ENCODE data around the gene WDR83.
A peak's percentile ranks its signal among the peaks of the same experiment; 100 is the strongest.
"Not testable (repeated sequence)": the region's sequence is repeated elsewhere in the genome, so short reads cannot be mapped to it uniquely, and the experiment has no call there.

The WDR83 gene

DNA sequence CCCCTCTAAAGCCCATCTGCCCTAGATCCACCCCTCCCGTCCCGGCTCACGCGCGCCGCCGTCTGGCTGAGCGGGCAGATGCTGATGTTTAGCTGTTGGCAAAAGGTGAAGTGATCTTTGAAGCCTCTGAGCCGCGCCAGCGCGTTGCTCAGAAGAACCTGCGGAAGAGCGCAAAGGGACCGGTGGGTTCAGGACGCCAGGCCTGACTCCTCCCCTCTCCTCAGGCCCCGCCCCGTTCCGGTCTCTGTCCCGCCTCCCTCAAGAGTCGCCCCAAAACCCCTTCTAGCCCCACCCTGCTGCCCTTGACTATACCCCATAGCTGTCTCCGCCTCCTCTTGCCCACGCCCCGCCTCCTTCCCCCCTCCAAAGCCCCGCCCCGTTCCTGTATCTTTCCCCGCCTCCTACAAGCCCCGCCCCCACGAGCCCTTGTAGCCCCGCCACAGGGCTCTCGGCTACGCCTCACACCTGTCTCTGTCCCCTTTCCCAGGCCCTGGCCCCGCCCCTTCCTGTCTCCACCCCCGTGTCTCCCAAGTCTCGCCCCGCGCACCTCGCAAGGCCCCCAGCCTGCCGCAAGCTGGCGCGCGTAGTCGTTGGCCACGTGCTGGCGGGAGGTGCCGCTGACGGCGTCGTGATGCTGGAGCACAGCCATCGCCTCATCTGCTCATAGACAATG, 9.6 kb upstream of the WDR83 start:
- no peak for DNase-seq

DNA sequence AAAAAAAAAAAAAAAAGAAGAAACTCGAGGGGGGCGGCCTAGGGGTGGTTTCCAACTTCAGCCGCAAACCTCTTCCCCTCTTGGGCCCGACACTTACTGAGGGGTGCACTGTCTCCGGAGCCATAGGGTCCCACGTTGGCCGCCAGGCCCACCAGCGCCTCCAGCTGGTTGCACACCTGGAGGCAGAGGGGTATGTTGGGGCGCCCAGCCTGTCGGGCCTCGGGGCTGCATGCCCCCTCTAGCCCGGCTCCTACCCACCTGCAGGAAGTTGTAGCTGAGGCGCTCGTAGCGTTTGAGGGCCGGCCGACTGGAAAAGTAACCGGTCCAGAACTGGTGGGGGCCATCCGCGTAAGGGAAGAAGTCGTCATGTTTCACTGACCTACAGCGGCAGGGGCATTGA, 8.6 kb upstream of the WDR83 start:
- no peak for DNase-seq

DNA sequence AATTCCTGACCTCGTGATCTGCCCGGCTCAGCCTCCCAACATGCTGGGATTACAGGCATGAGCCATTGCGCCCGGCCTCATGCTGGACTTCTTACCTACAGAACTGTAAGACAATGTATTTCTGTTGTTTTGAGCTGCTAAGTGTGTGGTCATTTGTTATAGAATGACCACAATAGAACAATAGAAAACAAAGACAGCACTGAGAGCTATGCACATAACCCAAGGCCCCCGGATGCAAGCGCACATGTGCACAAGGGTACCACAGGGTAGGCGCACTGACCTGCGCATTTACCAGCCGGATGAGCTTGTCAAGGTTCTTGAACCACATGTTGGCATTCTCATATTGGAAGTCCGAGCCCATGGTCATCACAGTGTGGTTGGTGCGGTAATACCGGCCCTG, 5.6 kb upstream of the WDR83 start:
- DNase-seq = no peak

DNA sequence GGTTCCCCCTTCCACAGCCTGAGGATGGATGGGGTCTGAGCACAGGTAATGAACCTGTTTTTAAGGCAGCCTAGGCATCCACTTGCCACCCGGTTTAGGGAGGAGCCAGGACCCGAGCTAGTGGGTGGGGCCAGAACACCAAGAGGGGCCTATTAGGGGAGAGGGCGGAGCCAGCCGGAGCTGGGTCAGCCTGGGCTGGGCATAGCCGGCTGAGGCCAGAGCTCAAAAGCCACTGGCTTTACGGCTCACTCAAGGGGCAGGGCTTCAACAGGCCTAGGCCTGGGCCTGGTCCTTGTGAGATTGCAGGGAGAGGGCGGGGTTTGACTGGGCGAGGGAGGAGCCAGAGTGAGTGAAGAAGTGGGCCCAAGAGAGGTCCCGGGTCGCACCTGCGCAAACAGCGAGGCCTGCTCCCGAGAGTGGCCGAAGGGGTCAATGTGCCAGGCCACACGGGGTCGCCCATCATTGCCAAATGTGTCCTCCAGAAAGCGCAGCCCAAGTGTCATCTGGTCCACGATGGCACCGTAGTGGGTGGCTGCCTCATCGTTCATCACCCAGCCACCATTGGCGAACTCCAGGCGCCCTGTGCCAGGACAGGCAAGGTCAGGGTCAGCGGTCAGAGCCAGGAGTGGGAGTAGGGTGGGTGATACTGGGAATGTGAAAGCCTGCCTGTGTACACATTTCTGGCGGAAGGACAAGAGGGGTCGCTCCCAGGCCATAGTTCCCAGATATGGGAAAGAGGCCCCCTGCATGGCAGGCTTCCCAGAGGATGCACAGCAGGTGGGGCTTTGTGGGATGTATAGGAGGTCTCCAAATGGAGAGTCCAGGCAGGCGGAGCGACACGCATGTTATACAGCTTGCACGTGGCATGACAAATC, 2.0 kb upstream of the WDR83 start:
- no peak for DNase-seq

DNA sequence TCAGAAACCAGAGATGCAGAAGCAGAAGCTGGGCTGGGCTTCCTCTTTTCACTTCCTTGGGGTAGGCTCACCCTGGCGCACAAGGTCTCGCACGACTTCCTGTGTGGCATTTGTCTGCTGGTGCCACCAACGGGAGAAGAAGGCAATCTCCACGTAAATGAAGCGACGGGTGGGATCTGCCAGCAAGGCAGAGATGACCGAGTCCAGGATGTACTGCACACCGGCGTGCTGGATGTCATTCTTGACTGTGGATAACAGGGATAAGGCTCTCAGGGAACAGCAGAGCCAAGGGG, 1.4 kb upstream of the WDR83 start:
- no peak for DNase-seq

DNA sequence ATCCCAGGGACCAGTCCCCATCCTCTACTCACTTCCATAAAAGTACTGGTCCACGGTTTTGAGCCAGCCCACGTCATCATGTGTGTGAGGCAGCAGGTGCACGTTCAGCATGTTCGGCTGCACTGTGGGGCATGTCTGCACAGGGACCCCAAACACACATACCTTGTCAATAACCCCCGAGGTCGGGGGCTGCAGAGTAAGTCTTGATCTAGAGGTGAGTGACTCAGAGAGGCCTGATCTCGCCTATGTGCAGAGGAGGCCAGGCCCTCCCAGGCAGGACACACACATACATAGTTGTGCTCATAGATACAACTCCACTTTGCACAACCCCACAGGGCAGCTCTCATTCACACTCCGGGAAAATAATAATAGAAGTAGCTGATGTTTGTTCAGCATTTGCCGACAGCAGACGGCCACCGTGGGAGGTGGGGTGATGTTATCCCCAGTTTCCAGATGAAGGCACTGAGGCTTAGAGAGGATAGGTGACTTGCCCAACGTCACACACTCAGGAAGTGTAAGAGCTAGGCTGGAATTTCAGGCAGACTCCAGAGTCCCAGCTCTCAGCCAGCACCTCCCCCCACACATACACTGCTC, 839 bp upstream of the WDR83 start:
- no peak for DNase-seq

DNA sequence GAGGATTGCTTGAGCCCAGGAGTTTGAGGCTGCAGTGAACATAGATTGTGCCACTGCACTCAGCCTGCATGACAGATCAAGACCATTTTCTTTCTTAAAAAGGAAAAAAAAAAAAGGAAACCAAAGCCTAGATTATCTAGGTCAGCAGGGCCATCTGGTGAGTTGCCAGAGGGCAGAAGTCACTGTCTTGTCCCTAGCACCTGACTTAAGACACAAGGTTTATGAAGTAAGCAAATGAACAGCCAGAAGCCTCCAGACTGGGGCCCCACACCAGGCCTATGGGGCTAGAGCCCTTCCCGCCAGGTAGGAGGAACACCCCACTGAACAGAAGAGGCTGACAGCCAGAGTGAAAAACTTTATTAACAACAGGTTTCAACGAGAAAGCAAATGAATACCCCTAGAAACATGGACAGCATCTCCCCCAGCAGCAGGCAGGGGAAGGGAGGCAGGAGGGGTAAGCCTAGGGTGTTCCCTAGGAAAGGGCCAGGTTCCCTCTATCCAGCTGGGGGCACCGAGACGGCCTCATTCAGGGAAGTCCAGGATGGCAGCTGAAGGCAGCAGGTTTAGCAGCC, 1.2 kb downstream of the WDR83 start:
- DNase-seq = no peak

DNA sequence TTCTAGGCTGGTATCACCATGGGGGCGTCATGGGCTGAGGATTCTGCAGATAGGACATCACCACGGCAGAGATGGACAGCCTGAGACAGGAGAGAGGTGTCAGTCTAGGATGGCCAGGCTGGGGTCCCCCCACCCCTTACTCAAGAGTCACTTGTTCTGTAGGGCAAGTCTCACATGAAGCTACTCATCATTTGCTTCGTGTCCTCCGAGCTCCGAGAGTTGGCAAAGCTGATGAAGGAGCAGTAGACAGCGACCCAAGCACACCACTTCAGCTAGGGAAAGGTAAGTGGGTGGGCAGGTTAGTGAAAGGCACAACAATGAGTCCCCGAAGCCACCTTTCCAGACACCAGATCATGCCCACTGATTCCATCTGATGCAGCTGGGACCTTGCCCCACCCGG, 1.7 kb downstream of the WDR83 start:
- DNase-seq = no peak

DNA sequence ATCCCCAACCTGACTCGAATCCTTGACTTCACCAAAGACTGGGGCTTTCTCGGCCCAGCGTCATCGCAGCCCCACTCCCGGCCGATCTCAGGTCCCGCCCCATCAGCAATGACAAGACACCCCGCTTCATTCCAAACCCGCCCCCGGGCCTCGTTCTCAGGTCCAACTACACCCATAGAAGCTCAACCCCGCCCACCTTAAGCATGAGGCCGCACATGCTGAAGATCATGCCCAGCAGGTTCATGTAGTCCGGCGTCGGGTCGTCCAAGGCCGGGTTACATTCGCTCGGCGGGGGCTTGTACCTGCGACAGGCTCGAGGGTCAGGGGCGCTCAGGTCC, 2.3 kb downstream of the WDR83 start:
- no peak for DNase-seq

DNA sequence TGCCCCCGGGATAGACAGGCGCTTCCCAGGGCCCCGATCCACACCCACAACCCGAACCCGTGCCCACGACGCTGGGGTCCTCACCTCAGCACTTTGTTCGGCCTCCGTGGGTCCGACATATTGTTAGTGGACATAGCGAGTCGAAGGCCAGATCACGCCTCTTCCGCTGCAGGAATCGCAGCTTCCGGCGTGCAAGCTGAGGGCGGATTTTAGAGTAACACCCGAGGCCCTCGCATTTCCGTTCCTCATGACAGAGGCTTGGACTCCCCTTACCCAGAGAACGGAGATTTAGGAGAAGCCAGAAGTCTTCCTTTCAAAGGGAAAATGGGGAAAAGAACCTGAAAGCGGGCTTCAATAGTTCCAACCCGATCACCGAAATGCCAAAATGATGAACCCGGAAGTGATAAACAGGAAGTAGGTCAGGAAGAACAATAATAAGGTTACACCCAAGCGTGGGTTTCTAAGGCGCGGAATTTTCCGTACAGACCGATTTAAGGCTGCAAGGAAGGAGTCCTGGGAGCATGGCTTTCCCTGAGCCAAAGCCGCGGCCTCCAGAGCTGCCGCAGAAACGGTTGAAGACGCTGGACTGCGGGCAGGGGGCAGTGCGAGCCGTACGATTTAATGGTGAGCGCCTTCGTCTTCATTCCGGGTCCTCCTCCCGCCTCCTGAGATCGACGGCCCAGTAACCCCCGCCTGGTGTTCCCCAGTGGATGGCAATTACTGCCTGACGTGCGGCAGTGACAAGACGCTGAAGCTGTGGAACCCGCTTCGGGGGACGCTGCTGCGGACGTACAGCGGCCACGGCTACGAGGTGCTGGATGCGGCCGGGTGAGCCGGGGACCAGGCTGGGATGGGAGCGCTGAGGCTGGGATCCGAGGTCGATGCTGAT, 2.9 kb downstream of the WDR83 start:
- DNase-seq = peak in 1 of 2 experiments; percentile 48

DNA sequence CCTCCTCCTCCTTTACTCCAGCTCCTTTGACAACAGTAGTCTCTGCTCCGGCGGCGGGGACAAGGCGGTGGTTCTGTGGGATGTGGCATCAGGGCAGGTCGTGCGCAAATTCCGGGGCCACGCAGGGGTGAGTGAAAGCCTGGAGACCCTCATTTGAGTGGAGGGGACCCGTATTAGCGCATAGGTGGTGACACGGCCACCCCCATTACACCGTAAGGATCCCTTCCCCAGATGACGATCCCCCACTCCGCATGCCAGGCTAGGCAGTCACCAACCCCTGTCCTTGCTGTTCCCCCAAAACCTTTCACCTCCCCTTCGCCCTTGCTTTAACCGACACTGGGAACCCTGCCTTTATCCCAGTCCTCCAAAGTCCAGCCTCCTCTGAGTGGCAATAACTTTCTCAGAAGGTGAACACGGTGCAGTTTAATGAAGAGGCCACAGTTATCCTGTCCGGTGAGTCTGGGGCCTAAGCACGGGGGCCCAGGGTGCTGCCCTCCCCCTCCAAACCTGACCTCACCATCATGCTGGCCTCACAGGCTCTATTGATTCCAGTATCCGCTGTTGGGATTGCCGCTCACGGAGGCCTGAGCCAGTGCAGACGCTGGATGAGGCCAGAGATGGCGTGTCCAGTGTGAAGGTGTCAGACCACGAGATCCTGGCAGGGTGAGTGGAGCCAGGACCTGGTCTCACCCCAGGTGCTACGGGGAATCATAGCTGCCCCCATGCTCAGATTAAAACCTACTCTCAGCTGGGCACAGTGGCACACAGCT, 3.7 kb downstream of the WDR83 start:
- no peak for DNase-seq

DNA sequence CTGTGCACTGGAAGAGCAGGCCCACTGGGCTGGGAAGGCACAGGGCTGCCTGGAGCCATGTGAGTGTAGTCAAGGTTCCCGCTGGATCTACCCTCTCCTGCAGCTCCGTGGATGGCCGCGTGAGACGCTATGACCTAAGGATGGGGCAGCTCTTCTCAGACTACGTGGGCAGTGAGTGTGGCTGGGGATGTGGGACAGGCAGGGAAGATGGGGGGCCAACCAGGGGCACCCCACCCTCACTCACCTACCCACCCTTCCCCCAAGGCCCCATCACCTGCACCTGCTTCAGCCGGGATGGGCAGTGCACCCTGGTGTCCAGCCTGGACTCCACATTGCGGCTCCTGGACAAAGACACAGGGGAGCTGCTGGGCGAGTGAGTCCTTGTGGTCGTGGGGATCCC, 6.1 kb downstream of the WDR83 start:
- DNase-seq = no peak

DNA sequence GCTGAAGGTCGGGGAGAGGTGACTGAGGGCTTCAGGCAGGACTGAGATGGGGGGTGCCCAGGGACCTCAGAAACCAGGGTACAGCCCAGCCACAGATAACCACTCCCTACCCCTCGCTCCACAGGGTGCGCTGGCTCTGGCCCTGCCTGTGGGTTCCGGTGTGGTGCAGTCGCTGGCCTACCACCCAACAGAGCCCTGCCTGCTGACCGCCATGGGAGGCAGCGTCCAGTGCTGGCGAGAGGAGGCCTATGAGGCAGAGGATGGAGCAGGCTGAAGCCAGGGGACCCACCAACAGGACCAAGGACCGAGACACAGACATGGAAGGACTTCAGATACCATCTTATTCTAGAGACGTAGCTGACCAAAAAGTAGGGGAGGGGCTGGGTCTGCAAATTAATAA, 8.8 kb downstream of the WDR83 start:
- no peak for DNase-seq

DNA sequence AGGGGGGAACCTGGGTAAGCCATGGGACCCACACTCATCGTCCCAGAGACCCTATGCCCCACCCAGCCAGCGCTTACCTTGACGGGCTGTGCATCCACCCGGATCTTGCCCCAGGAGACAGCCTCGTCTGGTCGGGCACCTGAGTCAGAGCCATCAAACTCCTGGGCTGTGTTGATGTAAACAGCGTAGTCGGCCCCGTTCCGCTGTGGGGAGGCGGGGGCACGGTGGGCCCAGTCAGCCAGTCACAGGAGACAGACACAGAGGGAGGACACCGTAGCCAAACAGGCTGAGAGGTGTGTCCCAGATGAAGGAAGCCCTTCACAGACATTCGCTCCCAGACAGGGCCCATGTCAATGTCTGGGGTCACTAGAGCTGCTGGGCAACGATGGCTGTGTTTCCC, 9.3 kb downstream of the WDR83 start:
- DNase-seq = no peak

DNA sequence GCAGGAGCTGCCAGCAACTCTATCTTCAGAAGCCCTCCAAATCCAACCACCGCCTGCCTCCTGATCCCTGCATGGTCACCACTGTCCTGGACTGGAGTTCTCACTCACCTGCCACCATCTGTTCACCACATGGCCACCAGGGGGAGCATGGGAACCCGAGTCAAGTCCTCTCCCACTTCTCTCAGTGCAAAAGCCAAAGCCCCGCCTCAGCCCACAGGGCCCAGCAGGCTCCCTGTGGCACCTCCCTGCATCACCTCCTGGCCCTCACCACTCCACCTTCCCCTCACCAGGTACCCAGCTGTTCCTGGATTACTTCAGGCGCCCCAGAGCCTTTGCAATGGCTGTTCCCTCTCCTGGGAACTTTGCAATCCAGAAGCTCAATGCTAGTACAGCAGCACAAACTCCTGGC, 9.8 kb downstream of the WDR83 start:
- DNase-seq = peak in 1 of 2 experiments; percentile 30

DNA sequence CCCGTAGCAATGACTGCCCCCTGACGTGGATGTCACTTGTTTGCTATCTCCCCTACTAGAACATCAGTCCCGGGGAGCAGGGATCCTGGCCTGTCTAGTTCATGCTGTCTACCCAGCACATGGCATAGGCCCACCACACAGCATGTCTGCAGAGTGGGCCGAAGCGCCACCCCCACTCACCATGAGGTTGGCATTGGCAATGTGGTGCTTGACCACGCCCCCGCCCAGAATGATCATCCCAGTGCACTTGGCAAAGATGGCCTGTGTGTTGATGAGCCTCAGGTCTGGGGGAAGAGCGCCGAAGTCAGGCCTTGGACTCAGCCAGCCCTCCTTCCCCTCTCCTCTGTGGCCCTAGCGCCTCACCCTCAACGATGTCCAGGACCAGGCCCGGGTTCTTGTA, 10.3 kb downstream of the WDR83 start:
- no peak for DNase-seq

DNA sequence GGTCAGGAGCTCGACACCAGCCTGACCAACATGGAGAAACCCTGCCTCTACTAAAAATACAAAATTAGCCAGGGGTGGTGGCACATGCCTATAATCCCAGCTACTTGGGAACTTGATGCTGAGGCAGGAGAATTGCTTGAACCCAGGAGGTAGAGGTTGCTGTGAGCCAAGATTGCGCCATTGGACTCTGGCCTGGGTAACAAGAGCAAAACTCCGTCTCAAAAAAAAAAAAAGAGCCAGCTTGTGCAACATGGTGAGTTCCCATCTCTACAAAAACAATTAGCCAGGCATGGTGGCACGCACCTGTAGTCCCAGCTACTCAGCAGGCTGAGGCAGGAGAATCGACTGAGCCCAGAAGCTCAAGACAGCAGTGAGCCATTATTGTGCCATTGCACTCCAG, 11.4 kb downstream of the WDR83 start:
- not testable (repeated sequence) for DNase-seq

DNA sequence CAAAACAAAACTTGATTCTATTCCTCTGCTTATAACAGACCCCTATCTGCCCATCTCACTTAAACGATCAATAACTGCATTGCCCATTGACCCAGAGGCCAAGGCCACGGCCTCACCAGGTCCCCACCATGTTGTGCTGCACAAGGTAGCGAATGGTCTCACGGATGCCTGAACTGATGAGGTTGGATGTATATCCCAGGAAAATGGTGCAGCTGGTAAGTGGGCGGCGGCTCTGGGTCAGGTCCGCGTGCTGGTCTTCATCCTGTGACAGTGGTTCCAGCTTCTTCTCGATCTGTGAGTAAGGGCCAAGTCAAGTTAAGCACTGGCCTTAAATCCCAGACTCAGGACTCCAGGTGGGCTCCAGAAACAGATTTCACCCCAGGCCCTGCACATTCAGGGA, 13.4 kb downstream of the WDR83 start:
- no peak for DNase-seq

DNA sequence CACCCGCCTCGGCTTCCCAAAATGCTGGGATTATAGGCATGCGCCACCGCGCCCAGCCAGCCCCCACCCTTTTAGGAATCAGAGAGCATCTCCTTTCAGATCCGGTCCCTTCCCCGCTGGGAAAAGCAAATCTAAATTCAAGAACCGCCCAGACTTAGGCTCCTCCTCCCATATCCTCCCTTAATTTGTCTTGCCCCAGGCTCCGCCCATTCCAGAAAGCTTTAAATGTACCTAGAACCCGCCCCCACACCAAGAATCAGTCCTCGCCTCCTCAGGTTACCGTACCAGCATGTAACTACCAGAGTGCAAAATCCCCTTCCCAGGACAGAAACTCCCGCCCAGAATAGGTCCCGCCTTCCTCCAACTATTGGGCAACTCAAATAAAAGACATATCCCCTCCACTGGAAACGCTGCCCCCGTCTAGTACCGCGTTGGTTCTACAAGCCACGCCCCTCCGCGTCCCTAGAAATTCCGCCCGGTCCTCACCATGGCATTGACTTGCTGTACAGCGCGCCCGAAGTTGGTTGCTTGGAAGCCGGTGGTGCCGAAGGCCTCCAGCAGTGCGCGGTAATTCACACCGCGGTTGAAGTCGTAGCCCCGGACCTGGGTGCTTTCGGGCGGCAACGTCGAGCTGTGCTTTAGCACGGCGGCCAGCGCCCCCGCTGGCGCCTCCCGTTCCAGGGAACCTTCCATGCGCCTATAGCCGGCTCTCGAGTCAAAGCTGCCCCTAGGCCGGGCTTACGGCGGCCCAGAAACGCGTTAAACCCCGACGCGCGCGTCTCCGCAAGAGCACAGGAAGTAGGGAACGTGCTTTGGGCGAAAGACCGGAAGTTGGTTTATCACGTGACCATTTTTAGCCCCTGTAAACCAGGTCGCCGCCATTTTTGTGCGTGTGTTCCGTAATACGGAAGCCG, 14.7 kb downstream of the WDR83 start, which contains the start of gene DHPS:
Gene DHPS, minus strand, starts transcription at position 807 of the 914 bp plus-strand sequence. Its CDS starts 114 bp downstream, at position 693.
- DNase-seq = peak; percentile 21 to 71

DNA sequence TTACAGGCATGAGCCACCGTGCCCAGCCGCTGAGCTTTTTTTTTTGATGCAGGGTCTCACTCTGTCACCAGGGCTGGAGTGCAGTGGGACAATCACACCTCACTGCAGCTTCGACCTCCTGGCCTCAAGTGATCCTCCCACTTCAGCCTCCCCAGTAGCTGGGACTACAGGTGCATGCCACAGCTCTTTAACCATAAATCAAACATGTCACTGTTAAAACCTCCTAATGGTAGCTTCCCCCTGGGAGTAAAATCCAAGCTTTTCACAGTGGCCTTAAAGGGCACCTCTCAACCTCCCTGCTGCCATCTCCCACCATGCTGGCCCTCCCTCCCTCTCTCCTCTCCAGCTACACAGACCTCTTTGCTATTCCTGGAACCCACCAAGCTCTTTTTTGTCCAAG, 19.2 kb downstream of the WDR83 start:
- no peak for DNase-seq
